HEK293 (cell line): ENCODE data around the gene AKAP8.
A peak's percentile ranks its signal among the peaks of the same experiment; 100 is the strongest.

Experiments
- BCL11B ChIP-seq: fragments of 450-650 bp; formaldehyde crosslinking; IDR thresholded peaks from 2 replicates; pipeline ENCODE4 v1.5.1; 2016; ENCODE audit warnings: low read depth, missing biosample characterization, missing genetic modification characterization
- EGR2 ChIP-seq: fragments of 450-650 bp; formaldehyde crosslinking; IDR thresholded peaks from 2 replicates; pipeline ENCODE4 v1.5.1; 2016; ENCODE audit warnings: low read depth, missing biosample characterization, missing genetic modification characterization
- KLF8 ChIP-seq: fragments of 450-650 bp; formaldehyde crosslinking; IDR thresholded peaks from 2 replicates; pipeline ENCODE4 v1.5.1; 2016; ENCODE audit warnings: missing biosample characterization, missing genetic modification characterization
- KLF9 ChIP-seq: fragments of 450-650 bp; formaldehyde crosslinking; IDR thresholded peaks from 2 replicates; pipeline ENCODE4 v1.5.1; 2016; ENCODE audit warnings: missing biosample characterization, missing genetic modification characterization, low read depth
- MYNN ChIP-seq: fragments of 450-650 bp; formaldehyde crosslinking; IDR thresholded peaks from 2 replicates; pipeline ENCODE4 v1.5.1; 2016; ENCODE audit warnings: missing biosample characterization, missing genetic modification characterization, borderline replicate concordance
- SALL2 ChIP-seq: fragments of 450-650 bp; formaldehyde crosslinking; IDR thresholded peaks from 2 replicates; pipeline ENCODE4 v1.5.0; 2017; ENCODE audit warnings: missing biosample characterization, mild to moderate bottlenecking, missing genetic modification characterization, borderline replicate concordance
- SCRT1 ChIP-seq: fragments of 450-650 bp; formaldehyde crosslinking; IDR thresholded peaks from 2 replicates; pipeline ENCODE4 v1.5.1; 2016; ENCODE audit warnings: missing biosample characterization, missing genetic modification characterization, borderline replicate concordance
- ZNF311 ChIP-seq: fragments of 450-650 bp; formaldehyde crosslinking; IDR thresholded peaks from 2 replicates; pipeline ENCODE4 v1.5.1; 2017; ENCODE audit warnings: missing biosample characterization, missing genetic modification characterization, borderline replicate concordance
- ZNF350 ChIP-seq: fragments of 450-650 bp; formaldehyde crosslinking; IDR thresholded peaks from 2 replicates; pipeline ENCODE4 v1.5.0; 2017; ENCODE audit warnings: missing biosample characterization, mild to moderate bottlenecking, missing genetic modification characterization
- ZNF354C ChIP-seq: fragments of 450-650 bp; formaldehyde crosslinking; IDR thresholded peaks from 2 replicates; pipeline ENCODE4 v1.5.1; 2016; ENCODE audit warnings: missing biosample characterization, missing genetic modification characterization, low read depth, borderline replicate concordance
- ZNF416 ChIP-seq: fragments of 450-650 bp; formaldehyde crosslinking; IDR thresholded peaks from 2 replicates; pipeline ENCODE4 v1.5.1; 2016; ENCODE audit warnings: missing biosample characterization, missing genetic modification characterization
- ZNF473 ChIP-seq: fragments of 450-650 bp; formaldehyde crosslinking; IDR thresholded peaks from 2 replicates; pipeline ENCODE4 v1.5.1; 2017; ENCODE audit warnings: missing biosample characterization, missing genetic modification characterization
- ZNF544 ChIP-seq: fragments of 450-650 bp; formaldehyde crosslinking; IDR thresholded peaks from 2 replicates; pipeline ENCODE4 v1.5.0; 2017; ENCODE audit warnings: missing biosample characterization, missing genetic modification characterization
- ZNF585B ChIP-seq: fragments of 450-650 bp; formaldehyde crosslinking; IDR thresholded peaks from 2 replicates; pipeline ENCODE4 v1.5.1; 2016; ENCODE audit warnings: missing biosample characterization, missing genetic modification characterization
- ZNF623 ChIP-seq: fragments of 450-650 bp; formaldehyde crosslinking; IDR thresholded peaks from 2 replicates; pipeline ENCODE4 v1.5.1; 2016; ENCODE audit warnings: missing biosample characterization, missing genetic modification characterization
- ZNF626 ChIP-seq: fragments of 450-650 bp; sonication (Bioruptor Pico); formaldehyde crosslinking; IDR thresholded peaks from 2 replicates; pipeline ENCODE4 v1.5.1; 2018; ENCODE audit warnings: missing biosample characterization, missing genetic modification characterization, inconsistent platforms
- ZNF629 ChIP-seq: fragments of 450-650 bp; formaldehyde crosslinking; IDR thresholded peaks from 2 replicates; pipeline ENCODE4 v1.5.1; 2017; ENCODE audit warnings: missing biosample characterization, missing genetic modification characterization
- ZNF76 ChIP-seq: fragments of 450-650 bp; formaldehyde crosslinking; IDR thresholded peaks from 2 replicates; pipeline ENCODE4; 2016; ENCODE audit warnings: low read depth, missing biosample characterization, missing genetic modification characterization, borderline replicate concordance
- ZNF776 ChIP-seq: fragments of 450-650 bp; formaldehyde crosslinking; IDR thresholded peaks from 2 replicates; pipeline ENCODE4 v1.5.0; 2017; ENCODE audit warnings: missing biosample characterization, missing genetic modification characterization, borderline replicate concordance
- ZNF837 ChIP-seq: fragments of 450-650 bp; formaldehyde crosslinking; IDR thresholded peaks from 2 replicates; pipeline ENCODE4 v1.5.1; 2016; ENCODE audit warnings: missing biosample characterization, missing genetic modification characterization
- ZSCAN30 ChIP-seq: fragments of 450-650 bp; IDR thresholded peaks from 2 replicates; pipeline ENCODE4 v1.5.1; 2018; ENCODE audit warnings: missing biosample characterization, mild to moderate bottlenecking, missing genetic modification characterization, moderate library complexity
- TF ChIP-seq, protein P1 (sequence below): fragments of 450-650 bp; formaldehyde crosslinking; IDR thresholded peaks from 2 replicates; pipeline ENCODE4 v1.5.1; 2016; ENCODE audit warnings: missing biosample characterization, missing genetic modification characterization
- TF ChIP-seq, protein P2 (sequence below): fragments of 450-650 bp; formaldehyde crosslinking; IDR thresholded peaks from 2 replicates; pipeline ENCODE4 v1.5.1; 2017; ENCODE audit warnings: missing biosample characterization, missing genetic modification characterization
- TF ChIP-seq, protein P3 (sequence below): fragments of 450-650 bp; formaldehyde crosslinking; IDR thresholded peaks from 2 replicates; pipeline ENCODE4 v1.5.1; 2016; ENCODE audit warnings: missing biosample characterization, missing genetic modification characterization
- TF ChIP-seq, protein P4 (sequence below): fragments of 450-650 bp; formaldehyde crosslinking; conservative IDR thresholded peaks from 2 replicates; pipeline ENCODE4 v1.5.1; 2016; ENCODE audit warnings: low read depth, missing biosample characterization, missing genetic modification characterization
- TF ChIP-seq, protein P5 (sequence below): fragments of 450-650 bp; formaldehyde crosslinking; IDR thresholded peaks from 2 replicates; pipeline ENCODE4; 2016; ENCODE audit warnings: missing biosample characterization, missing genetic modification characterization

AKAP8 gene

DNA sequence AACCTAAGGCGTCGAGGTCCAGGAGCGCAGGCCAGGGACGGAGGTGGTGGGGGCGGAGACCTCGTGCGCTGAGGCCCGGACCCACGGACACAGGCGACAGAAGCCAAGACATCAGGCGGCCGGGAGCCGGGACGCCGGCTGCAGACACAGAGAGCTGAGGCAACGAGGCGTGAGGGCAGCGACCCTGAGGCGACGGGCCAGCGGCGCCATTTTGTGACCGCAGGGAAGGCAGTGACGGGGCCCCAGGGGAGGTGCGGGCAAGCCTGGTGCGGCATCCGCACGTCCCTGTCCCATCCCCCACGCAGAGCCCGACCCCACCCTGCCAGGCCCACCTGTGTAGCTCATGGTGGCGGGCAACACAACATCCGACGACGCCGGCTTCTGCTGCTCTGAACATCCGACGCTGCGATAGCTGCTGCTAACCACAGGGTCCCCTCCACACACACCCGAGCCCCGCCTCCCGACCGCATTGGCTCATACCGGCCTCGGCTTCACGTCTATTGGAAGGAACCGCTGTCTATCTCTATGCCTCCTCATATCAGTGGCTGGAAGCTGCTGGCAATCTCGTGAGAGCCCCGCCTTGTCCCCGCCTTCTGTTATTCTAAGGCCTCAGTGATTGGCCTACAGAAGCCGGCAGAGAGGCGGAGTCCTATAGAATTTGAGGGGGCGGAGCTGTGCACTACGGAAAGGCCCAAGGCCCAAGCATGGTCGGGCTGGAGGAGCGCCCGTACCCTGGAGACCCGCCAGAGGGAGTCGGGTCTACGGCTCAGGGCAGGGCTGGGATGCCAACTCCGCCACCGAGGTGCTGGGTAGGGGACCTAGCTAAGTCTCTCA lies 39.2 kb upstream of the AKAP8 start, which contains the start of gene AKAP8L (continued):
- TF ChIP-seq, protein P1, sequence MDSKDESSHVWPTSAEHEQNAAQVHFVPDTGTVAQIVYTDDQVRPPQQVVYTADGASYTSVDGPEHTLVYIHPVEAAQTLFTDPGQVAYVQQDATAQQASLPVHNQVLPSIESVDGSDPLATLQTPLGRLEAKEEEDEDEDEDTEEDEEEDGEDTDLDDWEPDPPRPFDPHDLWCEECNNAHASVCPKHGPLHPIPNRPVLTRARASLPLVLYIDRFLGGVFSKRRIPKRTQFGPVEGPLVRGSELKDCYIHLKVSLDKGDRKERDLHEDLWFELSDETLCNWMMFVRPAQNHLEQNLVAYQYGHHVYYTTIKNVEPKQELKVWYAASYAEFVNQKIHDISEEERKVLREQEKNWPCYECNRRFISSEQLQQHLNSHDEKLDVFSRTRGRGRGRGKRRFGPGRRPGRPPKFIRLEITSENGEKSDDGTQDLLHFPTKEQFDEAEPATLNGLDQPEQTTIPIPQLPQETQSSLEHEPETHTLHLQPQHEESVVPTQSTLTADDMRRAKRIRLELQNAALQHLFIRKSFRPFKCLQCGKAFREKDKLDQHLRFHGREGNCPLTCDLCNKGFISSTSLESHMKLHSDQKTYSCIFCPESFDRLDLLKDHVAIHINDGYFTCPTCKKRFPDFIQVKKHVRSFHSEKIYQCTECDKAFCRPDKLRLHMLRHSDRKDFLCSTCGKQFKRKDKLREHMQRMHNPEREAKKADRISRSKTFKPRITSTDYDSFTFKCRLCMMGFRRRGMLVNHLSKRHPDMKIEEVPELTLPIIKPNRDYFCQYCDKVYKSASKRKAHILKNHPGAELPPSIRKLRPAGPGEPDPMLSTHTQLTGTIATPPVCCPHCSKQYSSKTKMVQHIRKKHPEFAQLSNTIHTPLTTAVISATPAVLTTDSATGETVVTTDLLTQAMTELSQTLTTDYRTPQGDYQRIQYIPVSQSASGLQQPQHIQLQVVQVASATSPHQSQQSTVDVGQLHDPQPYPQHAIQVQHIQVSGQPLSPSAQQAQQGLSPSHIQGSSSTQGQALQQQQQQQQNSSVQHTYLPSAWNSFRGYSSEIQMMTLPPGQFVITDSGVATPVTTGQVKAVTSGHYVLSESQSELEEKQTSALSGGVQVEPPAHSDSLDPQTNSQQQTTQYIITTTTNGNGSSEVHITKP (tag by site-specific recombination): no peak
- TF ChIP-seq ZNF473 (tag by site-specific recombination) (no peak), EGR2 (tag by site-specific recombination) (peak; percentile 32; the same call in 1 of the 2 replicates), ZSCAN30 (tag by site-specific recombination) (peak; percentile 82), ZNF776 (tag by site-specific recombination) (no peak), ZNF623 (tag by site-specific recombination) (no peak), ZNF311 (tag by site-specific recombination) (no peak), ZNF585B (no peak), ZNF354C (tag by site-specific recombination) (no peak), ZNF416 (tag by site-specific recombination) (no peak), KLF8 (peak; percentile 85), ZNF76 (tag by site-specific recombination) (peak; percentile 66; the same call in 1 of the 2 replicates), SALL2 (tag by site-specific recombination) (no peak), ZNF544 (tag by site-specific recombination) (no peak), ZNF837 (0 out of 2 replicates have a peak, but pooled peaks have one; percentile 31), KLF9 (tag by site-specific recombination) (peak; percentile 68), SCRT1 (no peak; the same call in 1 of the 2 replicates), MYNN (no peak), ZNF629 (0 out of 2 replicates have a peak, but pooled peaks have one; percentile 21), ZNF350 (tag by site-specific recombination) (no peak), ZNF626 (tag by site-specific recombination) (no peak), BCL11B (tag by site-specific recombination) (peak; percentile 57; the same call in 1 of the 2 replicates)
- TF ChIP-seq, protein P2, sequence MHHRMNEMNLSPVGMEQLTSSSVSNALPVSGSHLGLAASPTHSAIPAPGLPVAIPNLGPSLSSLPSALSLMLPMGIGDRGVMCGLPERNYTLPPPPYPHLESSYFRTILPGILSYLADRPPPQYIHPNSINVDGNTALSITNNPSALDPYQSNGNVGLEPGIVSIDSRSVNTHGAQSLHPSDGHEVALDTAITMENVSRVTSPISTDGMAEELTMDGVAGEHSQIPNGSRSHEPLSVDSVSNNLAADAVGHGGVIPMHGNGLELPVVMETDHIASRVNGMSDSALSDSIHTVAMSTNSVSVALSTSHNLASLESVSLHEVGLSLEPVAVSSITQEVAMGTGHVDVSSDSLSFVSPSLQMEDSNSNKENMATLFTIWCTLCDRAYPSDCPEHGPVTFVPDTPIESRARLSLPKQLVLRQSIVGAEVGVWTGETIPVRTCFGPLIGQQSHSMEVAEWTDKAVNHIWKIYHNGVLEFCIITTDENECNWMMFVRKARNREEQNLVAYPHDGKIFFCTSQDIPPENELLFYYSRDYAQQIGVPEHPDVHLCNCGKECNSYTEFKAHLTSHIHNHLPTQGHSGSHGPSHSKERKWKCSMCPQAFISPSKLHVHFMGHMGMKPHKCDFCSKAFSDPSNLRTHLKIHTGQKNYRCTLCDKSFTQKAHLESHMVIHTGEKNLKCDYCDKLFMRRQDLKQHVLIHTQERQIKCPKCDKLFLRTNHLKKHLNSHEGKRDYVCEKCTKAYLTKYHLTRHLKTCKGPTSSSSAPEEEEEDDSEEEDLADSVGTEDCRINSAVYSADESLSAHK: 0 out of 2 replicates have a peak, but pooled peaks have one; percentile 14
- TF ChIP-seq, protein P3, sequence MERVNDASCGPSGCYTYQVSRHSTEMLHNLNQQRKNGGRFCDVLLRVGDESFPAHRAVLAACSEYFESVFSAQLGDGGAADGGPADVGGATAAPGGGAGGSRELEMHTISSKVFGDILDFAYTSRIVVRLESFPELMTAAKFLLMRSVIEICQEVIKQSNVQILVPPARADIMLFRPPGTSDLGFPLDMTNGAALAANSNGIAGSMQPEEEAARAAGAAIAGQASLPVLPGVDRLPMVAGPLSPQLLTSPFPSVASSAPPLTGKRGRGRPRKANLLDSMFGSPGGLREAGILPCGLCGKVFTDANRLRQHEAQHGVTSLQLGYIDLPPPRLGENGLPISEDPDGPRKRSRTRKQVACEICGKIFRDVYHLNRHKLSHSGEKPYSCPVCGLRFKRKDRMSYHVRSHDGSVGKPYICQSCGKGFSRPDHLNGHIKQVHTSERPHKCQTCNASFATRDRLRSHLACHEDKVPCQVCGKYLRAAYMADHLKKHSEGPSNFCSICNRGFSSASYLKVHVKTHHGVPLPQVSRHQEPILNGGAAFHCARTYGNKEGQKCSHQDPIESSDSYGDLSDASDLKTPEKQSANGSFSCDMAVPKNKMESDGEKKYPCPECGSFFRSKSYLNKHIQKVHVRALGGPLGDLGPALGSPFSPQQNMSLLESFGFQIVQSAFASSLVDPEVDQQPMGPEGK (tag by site-specific recombination): peak; percentile 44; the same call in 1 of the 2 replicates
- TF ChIP-seq, protein P4, sequence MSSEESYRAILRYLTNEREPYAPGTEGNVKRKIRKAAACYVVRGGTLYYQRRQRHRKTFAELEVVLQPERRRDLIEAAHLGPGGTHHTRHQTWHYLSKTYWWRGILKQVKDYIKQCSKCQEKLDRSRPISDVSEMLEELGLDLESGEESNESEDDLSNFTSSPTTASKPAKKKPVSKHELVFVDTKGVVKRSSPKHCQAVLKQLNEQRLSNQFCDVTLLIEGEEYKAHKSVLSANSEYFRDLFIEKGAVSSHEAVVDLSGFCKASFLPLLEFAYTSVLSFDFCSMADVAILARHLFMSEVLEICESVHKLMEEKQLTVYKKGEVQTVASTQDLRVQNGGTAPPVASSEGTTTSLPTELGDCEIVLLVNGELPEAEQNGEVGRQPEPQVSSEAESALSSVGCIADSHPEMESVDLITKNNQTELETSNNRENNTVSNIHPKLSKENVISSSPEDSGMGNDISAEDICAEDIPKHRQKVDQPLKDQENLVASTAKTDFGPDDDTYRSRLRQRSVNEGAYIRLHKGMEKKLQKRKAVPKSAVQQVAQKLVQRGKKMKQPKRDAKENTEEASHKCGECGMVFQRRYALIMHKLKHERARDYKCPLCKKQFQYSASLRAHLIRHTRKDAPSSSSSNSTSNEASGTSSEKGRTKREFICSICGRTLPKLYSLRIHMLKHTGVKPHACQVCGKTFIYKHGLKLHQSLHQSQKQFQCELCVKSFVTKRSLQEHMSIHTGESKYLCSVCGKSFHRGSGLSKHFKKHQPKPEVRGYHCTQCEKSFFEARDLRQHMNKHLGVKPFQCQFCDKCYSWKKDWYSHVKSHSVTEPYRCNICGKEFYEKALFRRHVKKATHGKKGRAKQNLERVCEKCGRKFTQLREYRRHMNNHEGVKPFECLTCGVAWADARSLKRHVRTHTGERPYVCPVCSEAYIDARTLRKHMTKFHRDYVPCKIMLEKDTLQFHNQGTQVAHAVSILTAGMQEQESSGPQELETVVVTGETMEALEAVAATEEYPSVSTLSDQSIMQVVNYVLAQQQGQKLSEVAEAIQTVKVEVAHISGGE (tag by site-specific recombination): peak; percentile 38; the same call in 1 of the 2 replicates
- TF ChIP-seq, protein P5, sequence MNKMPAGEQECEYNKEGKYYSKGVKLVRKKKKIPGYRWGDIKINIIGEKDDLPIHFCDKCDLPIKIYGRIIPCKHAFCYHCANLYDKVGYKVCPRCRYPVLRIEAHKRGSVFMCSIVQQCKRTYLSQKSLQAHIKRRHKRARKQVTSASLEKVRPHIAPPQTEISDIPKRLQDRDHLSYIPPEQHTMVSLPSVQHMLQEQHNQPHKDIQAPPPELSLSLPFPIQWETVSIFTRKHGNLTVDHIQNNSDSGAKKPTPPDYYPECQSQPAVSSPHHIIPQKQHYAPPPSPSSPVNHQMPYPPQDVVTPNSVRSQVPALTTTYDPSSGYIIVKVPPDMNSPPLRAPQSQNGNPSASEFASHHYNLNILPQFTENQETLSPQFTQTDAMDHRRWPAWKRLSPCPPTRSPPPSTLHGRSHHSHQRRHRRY (tag by site-specific recombination): peak; percentile 75; the same call in 1 of the 2 replicates
